GM19468 (cell line): ENCODE results near the gene ZNF142.
"Not testable (repeated sequence)": the region's sequence is repeated elsewhere in the genome, so short reads cannot be mapped to it uniquely, and the experiment has no call there.

Source experiments
- ATAC-seq: cut with Tn5 transposase; IDR thresholded peaks from one replicate; pipeline ENCODE4 v1.9.1; 2021; ENCODE audit warnings: mild to moderate bottlenecking, moderate library complexity, moderate number of reproducible peaks; ENCODE audit not compliant: unreplicated experiment; ENCODE audit errors: extremely low read depth

Gene ZNF142, protein sequence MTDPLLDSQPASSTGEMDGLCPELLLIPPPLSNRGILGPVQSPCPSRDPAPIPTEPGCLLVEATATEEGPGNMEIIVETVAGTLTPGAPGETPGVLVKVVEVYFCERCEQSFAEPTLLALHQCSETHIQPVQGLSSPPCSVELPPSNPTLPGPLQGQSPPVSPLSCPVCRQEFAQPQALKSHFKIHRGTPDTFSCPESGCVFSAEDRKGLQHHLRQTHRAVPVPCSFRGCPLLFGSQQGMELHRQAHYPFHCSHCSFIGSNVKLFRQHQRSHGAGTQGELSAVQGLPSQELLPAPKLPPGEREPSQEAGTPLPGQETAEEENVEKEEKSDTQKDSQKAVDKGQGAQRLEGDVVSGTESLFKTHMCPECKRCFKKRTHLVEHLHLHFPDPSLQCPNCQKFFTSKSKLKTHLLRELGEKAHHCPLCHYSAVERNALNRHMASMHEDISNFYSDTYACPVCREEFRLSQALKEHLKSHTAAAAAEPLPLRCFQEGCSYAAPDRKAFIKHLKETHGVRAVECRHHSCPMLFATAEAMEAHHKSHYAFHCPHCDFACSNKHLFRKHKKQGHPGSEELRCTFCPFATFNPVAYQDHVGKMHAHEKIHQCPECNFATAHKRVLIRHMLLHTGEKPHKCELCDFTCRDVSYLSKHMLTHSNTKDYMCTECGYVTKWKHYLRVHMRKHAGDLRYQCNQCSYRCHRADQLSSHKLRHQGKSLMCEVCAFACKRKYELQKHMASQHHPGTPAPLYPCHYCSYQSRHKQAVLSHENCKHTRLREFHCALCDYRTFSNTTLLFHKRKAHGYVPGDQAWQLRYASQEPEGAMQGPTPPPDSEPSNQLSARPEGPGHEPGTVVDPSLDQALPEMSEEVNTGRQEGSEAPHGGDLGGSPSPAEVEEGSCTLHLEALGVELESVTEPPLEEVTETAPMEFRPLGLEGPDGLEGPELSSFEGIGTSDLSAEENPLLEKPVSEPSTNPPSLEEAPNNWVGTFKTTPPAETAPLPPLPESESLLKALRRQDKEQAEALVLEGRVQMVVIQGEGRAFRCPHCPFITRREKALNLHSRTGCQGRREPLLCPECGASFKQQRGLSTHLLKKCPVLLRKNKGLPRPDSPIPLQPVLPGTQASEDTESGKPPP (N-terminal part only)

GRCh38 chr2:218659258-218659987 lies at the start of gene ZNF142, which contains the start of gene BCS1L:
TSS of gene ZNF142 (minus strand) at chr2:218659623. CDS start at chr2:218656429, 3,194 bp downstream.
TSS of gene BCS1L (plus strand) at chr2:218659683. CDS start at chr2:218660988, 1,305 bp downstream.
- ATAC-seq: peak; percentile 48

GRCh38 chr2:218708086-218708485 lies 48.7 kb upstream of the ZNF142 start:
- ATAC-seq: no peak

DNA sequence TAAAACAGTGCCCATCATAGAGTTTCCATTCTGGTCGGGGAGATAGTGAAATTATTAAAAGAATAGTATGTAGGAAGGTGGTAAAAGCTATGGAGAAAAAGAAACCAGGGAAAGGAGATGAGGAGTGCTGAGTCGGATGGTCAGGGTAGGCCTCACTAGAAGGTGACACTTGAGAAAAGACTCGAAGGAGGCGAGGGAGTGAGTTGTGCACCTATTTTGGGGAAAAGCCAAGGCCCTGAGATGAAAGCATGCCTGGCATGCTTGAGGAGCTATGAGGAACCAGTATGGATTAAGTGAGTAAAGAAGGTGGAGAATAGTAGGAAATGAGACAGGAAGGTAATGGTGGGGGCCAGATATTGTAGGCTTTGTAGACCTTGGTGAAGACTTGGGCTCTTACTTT lies 43.9 kb upstream of the ZNF142 start:
- no peak for ATAC-seq

DNA sequence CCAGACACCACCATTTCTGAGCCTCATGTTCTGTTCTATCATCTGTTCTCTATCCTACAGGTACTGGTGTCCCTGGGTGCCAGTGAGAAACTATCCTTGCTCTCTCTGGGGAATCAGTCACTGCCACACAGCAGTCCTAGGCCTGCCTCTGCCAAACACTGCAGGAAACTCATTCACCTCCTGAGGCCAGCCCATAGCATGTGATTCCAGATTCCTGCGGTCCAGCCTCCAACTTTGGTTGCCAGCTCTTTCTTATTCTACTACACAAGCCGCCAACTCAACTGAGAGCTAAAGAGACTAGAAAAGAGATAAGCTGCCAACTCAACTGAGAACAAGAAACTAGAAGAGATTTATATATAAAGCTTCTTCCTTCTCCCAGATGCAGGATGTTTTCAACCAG lies 42.4 kb upstream of the ZNF142 start:
- ATAC-seq: no peak

GRCh38 chr2:218698885-218699284 lies 39.5 kb upstream of the ZNF142 start:
- no peak for ATAC-seq

- ATAC-seq: no peak
Observed at GRCh38 chr2:218694405-218695145, 35.2 kb upstream of the ZNF142 start.

- no peak for ATAC-seq
Observed at GRCh38 chr2:218691234-218691633, 31.8 kb upstream of the ZNF142 start.

GRCh38 chr2:218687400-218688060 lies 28.1 kb upstream of the ZNF142 start:
- not testable (repeated sequence) for ATAC-seq

- no peak for ATAC-seq
Observed at GRCh38 chr2:218680061-218680460, 20.6 kb upstream of the ZNF142 start.

DNA sequence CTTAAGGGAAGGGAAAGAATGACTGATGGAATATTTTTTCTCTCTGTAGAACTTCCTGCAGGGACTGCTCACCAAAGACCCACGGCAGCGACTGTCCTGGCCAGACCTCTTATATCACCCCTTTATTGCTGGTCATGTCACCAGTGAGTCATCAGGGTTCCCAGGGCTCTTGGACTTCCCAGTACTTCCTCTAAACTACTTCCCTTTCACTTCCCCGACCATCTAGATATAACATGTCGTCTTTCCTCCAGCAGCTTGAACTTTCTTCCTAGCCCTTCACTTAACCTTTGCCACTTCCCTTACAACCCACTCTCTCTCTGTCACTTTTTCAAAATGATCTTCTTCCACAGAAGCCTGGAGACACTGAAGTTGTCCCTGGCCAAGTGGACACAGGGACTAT lies 19.7 kb upstream of the ZNF142 start:
- ATAC-seq: no peak

- peak; percentile 84 for ATAC-seq
Observed at GRCh38 chr2:218671654-218672566, 12.5 kb upstream of the ZNF142 start, which contains the start of the genes RNF25 and STK36. TSS of gene RNF25 (minus strand) at chr2:218672002. CDS start at chr2:218671970, 32 bp downstream. TSS of gene STK36 (plus strand) at chr2:218672086. CDS start at chr2:218672830, 744 bp downstream.

- ATAC-seq: no peak
Observed at GRCh38 chr2:218671097-218671653, 11.8 kb upstream of the ZNF142 start.

GRCh38 chr2:218664653-218665052 lies 5.2 kb upstream of the ZNF142 start:
- no peak for ATAC-seq

DNA sequence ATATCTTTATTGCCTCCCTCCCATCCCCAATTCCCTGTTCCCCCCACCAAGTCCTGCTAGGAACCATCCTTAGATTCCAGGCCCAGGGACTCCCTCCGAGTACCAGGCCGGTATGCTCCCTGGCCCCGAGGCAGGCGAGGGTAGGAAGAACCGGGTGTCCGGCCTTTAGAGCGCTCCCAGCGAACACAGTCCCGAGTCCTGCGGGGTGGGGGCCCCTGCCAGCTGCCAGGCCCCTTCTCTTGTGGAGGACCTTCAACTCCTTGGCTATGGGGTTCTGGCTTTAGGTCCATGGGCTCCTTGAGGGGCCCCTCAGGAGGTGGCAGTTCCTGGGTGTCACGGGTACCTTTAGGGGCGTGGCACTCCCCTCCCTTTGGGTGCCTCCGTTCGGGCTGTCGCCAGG lies 4.5 kb upstream of the ZNF142 start:
- no peak for ATAC-seq

DNA sequence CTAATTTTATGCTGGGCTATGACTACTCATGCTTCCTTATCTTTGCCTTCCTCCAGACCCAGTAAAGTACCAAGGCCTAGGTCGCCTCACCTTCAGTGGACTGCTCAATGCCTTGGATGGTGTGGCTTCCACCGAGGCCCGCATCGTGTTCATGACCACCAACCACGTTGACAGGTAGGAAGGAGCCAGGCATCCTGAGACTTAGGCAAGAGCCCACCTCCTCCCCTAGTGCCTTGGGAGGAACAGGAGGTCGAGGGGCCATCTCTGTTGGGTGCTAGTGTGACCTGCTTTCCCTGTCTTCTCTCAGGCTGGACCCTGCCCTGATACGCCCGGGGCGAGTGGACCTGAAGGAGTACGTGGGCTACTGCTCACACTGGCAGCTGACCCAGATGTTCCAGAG lies 3.4 kb upstream of the ZNF142 start:
- ATAC-seq: no peak

DNA sequence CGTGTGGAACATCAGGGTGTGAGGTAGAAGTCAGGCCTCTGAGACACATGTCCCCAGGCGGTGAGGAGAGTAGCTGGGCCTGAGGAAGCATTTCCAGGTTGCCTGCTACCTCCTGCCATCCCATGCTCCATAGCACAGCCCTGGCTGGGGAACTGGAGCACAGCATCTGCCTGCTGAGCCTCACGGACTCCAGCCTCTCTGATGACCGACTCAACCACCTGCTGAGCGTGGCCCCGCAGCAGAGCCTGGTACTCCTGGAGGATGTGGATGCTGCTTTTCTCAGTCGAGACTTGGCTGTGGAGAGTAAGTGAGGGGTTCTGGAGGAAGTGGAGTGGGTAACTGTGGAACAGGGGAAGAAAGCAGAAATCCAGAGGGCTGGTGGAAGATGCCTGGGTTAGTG lies 3.0 kb upstream of the ZNF142 start:
- ATAC-seq: no peak

DNA sequence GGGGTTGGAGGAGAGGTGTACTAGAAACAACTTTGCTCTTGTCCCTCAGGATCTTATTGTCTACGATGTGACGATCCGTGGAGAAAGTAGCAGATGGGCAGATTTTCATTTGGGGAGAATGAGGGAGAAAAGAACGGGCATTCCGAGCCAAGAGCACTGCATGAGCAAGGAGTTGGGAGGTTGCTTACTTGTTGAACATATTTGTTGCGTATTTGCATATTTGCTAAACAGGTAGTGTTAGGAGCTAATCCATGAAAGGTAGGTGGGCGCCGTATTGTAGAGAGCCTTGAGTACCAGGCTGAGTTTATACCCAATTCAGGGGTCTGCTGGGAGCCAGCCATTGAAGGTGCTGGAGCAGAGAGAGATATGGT lies 550 bp upstream of the ZNF142 start:
- ATAC-seq: no peak
